ENCODE results near the gene CCL5. TPM values are rescaled to one million over a fixed set of nuclear protein-coding genes. Genes with fewer than 3 reads are reported as not detected.

The CCL5 gene
- total and polyA plus RNA-seq, 2 experiments from 2014 or later, result not detected

DNA sequence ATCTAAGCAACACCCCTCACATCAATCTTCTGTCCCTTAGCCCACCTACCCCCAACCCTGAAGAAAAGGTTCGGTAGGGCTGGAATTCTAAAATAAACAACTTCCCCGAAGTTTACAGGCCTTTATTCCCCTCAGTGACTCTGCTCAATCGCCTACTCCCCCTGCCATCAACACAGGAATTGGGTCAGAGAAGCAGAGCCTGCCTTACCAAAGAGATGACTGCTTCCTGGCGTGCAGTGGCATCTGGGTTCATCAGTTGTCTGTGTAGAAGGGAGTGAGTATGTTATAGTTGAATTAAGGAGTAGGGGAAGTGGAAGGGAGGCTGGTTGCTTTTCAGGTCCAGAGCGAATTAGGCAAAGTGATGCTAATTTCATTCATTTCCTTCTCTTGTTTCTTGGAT lies 24.2 kb downstream of the CCL5 start (continued):
- TF ChIP-seq ZNF331 (CRISPR knock-in tag; IDR thresholded peaks at IDR 0.05; ENCODE audit: low read depth) (no peak), POLR2AphosphoS5 (IDR thresholded peaks at IDR 0.05; ENCODE audit: low read depth) (no peak), EZH2 (IDR thresholded peaks at IDR 0.05; ENCODE audit: low read depth, unreplicated experiment) (no peak), CTCF (conservative IDR thresholded peaks at IDR 0.05; ENCODE audit: low read depth in 2 of 2) (no peak), JUNB (IDR thresholded peaks at IDR 0.05; ENCODE audit: unreplicated experiment) (no peak), ETS1 (IDR thresholded peaks at IDR 0.05) (no peak), ZNF114 (CRISPR knock-in tag; IDR thresholded peaks at IDR 0.05) (no peak), STAT1 (IDR thresholded peaks at IDR 0.05; ENCODE audit: unreplicated experiment) (no peak)

- no peak overlapping the region for H3K4me2 ChIP-seq
- Mint-ChIP-seq H3K4me1 (peaks cover 9% of the 10 kb centered on the region), H3K27ac (no peak overlapping the region), H3K27me3 (ENCODE audit: insufficient read depth, low read depth, poor library complexity) (peaks cover 16% of the 10 kb centered on the region), H3K36me3 (ENCODE audit: low read depth) (peaks cover 52% of the 10 kb centered on the region), H3K9me3 (no peaks in the 10 kb centered on the region; the same call in 2 of the 3 replicates), H3K4me3 (no peak overlapping the region)
- ATAC-seq (peak; percentile 94), DNase-seq (ENCODE audit: low spot score) (peak; percentile 89)
- H2AFZ ChIP-seq, result no peak overlapping the region
- H3K79me2 ChIP-seq (replicated peaks; ENCODE audit: insufficient read depth), result 0 out of 2 replicates have a peak, but pooled peaks cover 3% of the 10 kb centered on the region
- H3K27me3 ChIP-seq (ENCODE audit: insufficient read depth), result no peaks in the 10 kb centered on the region
- no peak overlapping the region for H3K4me3 ChIP-seq
- TF ChIP-seq NANOG (IDR thresholded peaks at IDR 0.05; ENCODE audit: borderline replicate concordance) (no peak), CREB1 (CRISPR knock-in tag; IDR thresholded peaks at IDR 0.05; ENCODE audit: low read depth) (peak; percentile 5; the same call in 1 of the 2 replicates), JUNB (IDR thresholded peaks at IDR 0.05; ENCODE audit: unreplicated experiment) (no peak), ZNF114 (CRISPR knock-in tag; IDR thresholded peaks at IDR 0.05) (no peak), STAT1 (IDR thresholded peaks at IDR 0.05; ENCODE audit: unreplicated experiment) (no peak), EZH2 (IDR thresholded peaks at IDR 0.05; ENCODE audit: low read depth, unreplicated experiment) (no peak), ZNF331 (CRISPR knock-in tag; IDR thresholded peaks at IDR 0.05; ENCODE audit: low read depth) (no peak), REST (IDR thresholded peaks at IDR 0.05; ENCODE audit: unreplicated experiment) (no peak), POLR2AphosphoS5 (IDR thresholded peaks at IDR 0.05; ENCODE audit: low read depth) (no peak), CTCF (conservative IDR thresholded peaks at IDR 0.05; ENCODE audit: low read depth in 2 of 2) (peak; percentile 77 to 96)
- H3K27ac ChIP-seq (ENCODE audit: low read depth), result no peak overlapping the region
- H4K20me1 ChIP-seq (replicated peaks; ENCODE audit: insufficient read depth), result peaks cover 19% of the 10 kb centered on the region
- peaks cover 13% of the 10 kb centered on the region for H3F3A ChIP-seq (replicated peaks; ENCODE audit: low read depth)
- no peaks in the 10 kb centered on the region for H3K4me1 ChIP-seq (ENCODE audit: insufficient read depth)
- H3K36me3 ChIP-seq (ENCODE audit: insufficient read depth), result peaks cover 27% of the 10 kb centered on the region
- no peaks in the 10 kb centered on the region for H3K9me2 ChIP-seq (ENCODE audit: insufficient read depth)
These were observed 30.5 kb downstream of the CCL5 start for GRCh38 chr17:35849469-35850348.

All from GM23338 (cell line).